GM12874 (cell line): Measurements from ENCODE around the gene FAM107B.

ENCODE experiments used
- TF ChIP-seq, protein P1 (sequence below): IDR thresholded peaks from 2 replicates; pipeline ENCODE4 v1.5.1; 2011; ENCODE audit warnings: low read depth, mild to moderate bottlenecking, control low read depth, low read length, moderate library complexity; ENCODE audit not compliant: insufficient read depth

FAM107B gene

DNA sequence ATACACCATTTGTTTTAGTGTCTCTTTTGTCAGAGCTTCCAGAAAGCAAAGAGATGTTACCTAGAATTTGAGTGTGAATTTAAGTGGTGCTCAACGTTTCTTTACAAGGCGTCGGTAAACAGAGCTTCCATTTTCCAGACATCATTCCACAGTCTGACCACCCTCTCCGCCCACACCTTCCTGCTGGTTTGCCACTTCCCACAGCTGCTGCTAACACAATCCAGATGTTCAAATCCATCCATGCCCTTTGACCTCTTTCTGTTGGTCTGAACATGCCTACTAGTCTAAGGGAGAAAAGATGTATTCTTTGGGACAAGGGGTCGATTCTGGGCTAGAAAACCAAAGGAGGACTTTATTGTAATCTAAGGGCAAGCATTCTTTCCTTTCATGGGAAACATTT is 86.1 kb downstream of the FAM107B start:
- TF ChIP-seq, protein P1, sequence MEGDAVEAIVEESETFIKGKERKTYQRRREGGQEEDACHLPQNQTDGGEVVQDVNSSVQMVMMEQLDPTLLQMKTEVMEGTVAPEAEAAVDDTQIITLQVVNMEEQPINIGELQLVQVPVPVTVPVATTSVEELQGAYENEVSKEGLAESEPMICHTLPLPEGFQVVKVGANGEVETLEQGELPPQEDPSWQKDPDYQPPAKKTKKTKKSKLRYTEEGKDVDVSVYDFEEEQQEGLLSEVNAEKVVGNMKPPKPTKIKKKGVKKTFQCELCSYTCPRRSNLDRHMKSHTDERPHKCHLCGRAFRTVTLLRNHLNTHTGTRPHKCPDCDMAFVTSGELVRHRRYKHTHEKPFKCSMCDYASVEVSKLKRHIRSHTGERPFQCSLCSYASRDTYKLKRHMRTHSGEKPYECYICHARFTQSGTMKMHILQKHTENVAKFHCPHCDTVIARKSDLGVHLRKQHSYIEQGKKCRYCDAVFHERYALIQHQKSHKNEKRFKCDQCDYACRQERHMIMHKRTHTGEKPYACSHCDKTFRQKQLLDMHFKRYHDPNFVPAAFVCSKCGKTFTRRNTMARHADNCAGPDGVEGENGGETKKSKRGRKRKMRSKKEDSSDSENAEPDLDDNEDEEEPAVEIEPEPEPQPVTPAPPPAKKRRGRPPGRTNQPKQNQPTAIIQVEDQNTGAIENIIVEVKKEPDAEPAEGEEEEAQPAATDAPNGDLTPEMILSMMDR: no peak

DNA sequence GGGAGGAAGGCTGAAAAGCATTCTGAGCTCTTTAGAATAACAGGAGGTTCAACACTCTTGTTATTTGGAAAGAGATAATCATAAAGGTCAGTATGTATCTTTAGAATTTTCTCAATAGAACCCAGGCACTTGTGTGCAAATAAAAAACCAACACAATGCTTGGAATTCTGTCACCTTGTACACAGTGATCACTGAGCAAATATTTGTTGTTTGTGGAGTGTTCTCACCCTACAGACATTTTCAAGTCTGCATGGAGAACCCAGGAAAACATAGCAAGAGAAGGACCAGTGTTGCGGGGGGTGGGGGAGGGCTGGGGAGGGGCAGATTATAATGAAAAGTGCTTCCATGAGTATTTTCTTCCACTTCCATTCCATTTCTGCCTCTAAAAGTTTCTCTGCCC is 87.4 kb downstream of the FAM107B start:
- TF ChIP-seq, protein P1: no peak

GRCh38 chr10:14686356-14686755 is 88.3 kb downstream of the FAM107B start:
- TF ChIP-seq, protein P1: no peak

GRCh38 chr10:14684354-14684753 is 90.3 kb downstream of the FAM107B start:
- TF ChIP-seq, protein P1: no peak

DNA sequence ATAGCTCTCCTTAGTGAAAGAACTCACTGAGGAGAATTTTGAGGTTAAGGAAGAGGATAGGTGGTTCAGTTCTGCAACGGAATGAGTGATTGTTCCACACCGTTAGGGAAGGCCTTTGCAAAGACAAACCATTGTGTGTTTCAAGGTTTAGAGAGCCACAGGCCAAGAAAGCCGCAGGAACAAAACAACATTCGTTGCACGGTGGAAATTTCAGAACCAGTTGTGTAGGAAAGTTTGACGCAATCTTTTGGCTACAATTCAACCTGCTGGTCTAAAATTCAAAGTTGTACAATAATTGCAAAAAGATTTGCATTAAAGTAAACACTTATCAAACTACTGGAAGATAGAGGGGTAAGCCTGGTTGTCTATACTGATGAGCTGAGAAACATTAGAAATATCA is 91.4 kb downstream of the FAM107B start:
- TF ChIP-seq, protein P1: no peak

- TF ChIP-seq, protein P1: no peak
Observed at GRCh38 chr10:14681802-14682201, 92.9 kb downstream of the FAM107B start.

DNA sequence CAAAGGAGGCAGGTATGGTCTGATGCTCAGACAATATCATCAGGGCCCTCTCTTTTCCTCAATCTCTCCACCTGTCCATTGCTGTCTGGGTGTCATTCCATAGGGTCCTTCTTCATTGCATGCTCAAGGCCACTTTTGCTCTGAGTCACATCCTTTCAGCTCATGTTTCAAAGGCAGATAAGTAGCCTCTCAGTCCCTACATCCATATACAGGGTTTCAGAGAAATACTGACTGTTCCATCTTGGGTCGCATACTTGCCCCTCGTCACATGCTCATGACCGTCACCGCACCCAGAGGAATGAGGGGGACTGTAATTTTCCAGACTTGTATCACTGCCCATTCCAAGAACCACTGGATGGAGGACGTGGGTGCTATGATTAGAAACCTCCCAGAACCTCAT is 93.4 kb downstream of the FAM107B start:
- TF ChIP-seq, protein P1: no peak

DNA sequence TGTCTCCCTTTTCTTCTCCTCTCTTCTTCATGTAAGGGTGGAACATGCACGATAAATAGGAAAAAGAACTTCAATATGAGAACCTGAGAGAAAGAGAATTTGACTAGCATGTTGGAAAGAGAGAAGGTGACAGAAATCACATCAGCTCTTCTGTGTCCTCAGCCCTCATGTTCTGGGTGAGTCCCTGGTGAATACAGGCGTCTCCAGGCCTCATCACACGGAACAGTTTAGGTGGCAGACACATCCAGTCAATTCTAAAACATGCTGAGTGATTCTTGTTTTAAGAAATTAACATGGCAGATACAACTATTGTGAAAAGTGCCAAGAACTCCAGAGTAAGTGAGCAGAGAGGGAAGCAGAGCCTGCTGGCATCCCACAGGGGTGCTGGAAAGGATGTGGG is 96.1 kb downstream of the FAM107B start:
- TF ChIP-seq, protein P1: no peak
